Measurements from ENCODE around the gene INHBE.
"Not testable (repeated sequence)": the region's sequence is repeated elsewhere in the genome, so short reads cannot be mapped to it uniquely, and the experiment has no call there.

INHBE gene

GRCh38 chr12:57454566-57455373, at the start of gene INHBE:
Gene INHBE, plus strand, starts transcription at chr12:57455307. Its CDS starts 230 bp downstream, at chr12:57455537.
- Histone ChIP-seq H3K27me3 (ENCODE audit: insufficient read depth, low read length) (no peaks in the 10 kb centered on the region), H2AFZ (ENCODE audit: low read length, unreplicated experiment) (no peak within 1 kb of the TSS), H3K79me2 (ENCODE audit: control insufficient read depth, insufficient read depth, low read length, unreplicated experiment) (no peaks in the 10 kb centered on the region), H3K4me3 (ENCODE audit: low read depth, low read length) (no peak within 1 kb of the TSS), H3K4me1 (ENCODE audit: control insufficient read depth, insufficient read depth, low read length, unreplicated experiment) (peaks cover 21% of the 10 kb centered on the region), H3K36me3 (ENCODE audit: insufficient read depth, low read length) (no peaks in the 10 kb centered on the region), H3K27ac (ENCODE audit: low read depth, low read length) (no peak within 1 kb of the TSS)

- Histone ChIP-seq H3K27ac (ENCODE audit: low read depth, low read length) (no peak overlapping the region), H3K36me3 (ENCODE audit: insufficient read depth, low read length) (no peaks in the 10 kb centered on the region), H3K4me1 (ENCODE audit: control insufficient read depth, insufficient read depth, low read length, unreplicated experiment) (no peaks in the 10 kb centered on the region), H3K27me3 (ENCODE audit: insufficient read depth, low read length) (no peaks in the 10 kb centered on the region), H3K4me3 (ENCODE audit: low read depth, low read length) (no peak overlapping the region), H3K79me2 (ENCODE audit: control insufficient read depth, insufficient read depth, low read length, unreplicated experiment) (peaks cover 9% of the 10 kb centered on the region), H2AFZ (ENCODE audit: low read length, unreplicated experiment) (no peak overlapping the region)
Measured at GRCh38 chr12:57410534-57410933, 44.6 kb upstream of the INHBE start.

- not testable (repeated sequence) for H3K36me3 ChIP-seq (ENCODE audit: insufficient read depth, low read length); H3K4me3 ChIP-seq (ENCODE audit: low read depth, low read length); H3K27me3 ChIP-seq (ENCODE audit: insufficient read depth, low read length); H2AFZ ChIP-seq (ENCODE audit: low read length, unreplicated experiment); H3K27ac ChIP-seq (ENCODE audit: low read depth, low read length); H3K4me1 ChIP-seq (ENCODE audit: control insufficient read depth, insufficient read depth, low read length, unreplicated experiment)
- H3K79me2 ChIP-seq (ENCODE audit: control insufficient read depth, insufficient read depth, low read length, unreplicated experiment) = peaks cover 15% of the 10 kb centered on the region
Measured at GRCh38 chr12:57414160-57414559, 40.9 kb upstream of the INHBE start.

- Histone ChIP-seq H3K79me2 (ENCODE audit: control insufficient read depth, insufficient read depth, low read length, unreplicated experiment) (peaks cover 15% of the 10 kb centered on the region), H2AFZ (ENCODE audit: low read length, unreplicated experiment) (no peak overlapping the region), H3K4me3 (ENCODE audit: low read depth, low read length) (no peak overlapping the region), H3K27me3 (ENCODE audit: insufficient read depth, low read length) (no peaks in the 10 kb centered on the region), H3K36me3 (ENCODE audit: insufficient read depth, low read length) (no peaks in the 10 kb centered on the region), H3K4me1 (ENCODE audit: control insufficient read depth, insufficient read depth, low read length, unreplicated experiment) (peaks cover 9% of the 10 kb centered on the region), H3K27ac (ENCODE audit: low read depth, low read length) (no peak overlapping the region)
Measured at GRCh38 chr12:57415088-57415487, 40.0 kb upstream of the INHBE start.

- Histone ChIP-seq H3K27me3 (ENCODE audit: insufficient read depth, low read length) (no peaks in the 10 kb centered on the region), H3K36me3 (ENCODE audit: insufficient read depth, low read length) (no peaks in the 10 kb centered on the region), H3K4me3 (ENCODE audit: low read depth, low read length) (no peak overlapping the region), H3K4me1 (ENCODE audit: control insufficient read depth, insufficient read depth, low read length, unreplicated experiment) (peaks cover 9% of the 10 kb centered on the region), H3K79me2 (ENCODE audit: control insufficient read depth, insufficient read depth, low read length, unreplicated experiment) (peaks cover 11% of the 10 kb centered on the region), H2AFZ (ENCODE audit: low read length, unreplicated experiment) (no peak overlapping the region), H3K27ac (ENCODE audit: low read depth, low read length) (no peak overlapping the region)
Measured at GRCh38 chr12:57416039-57416996, 38.8 kb upstream of the INHBE start.

GRCh38 chr12:57418255-57418654, 36.9 kb upstream of the INHBE start:
- no peak overlapping the region for H3K4me3 ChIP-seq (ENCODE audit: low read depth, low read length)
- peaks cover 9% of the 10 kb centered on the region for H3K4me1 ChIP-seq (ENCODE audit: control insufficient read depth, insufficient read depth, low read length, unreplicated experiment)
- H3K27me3 ChIP-seq (ENCODE audit: insufficient read depth, low read length) = no peaks in the 10 kb centered on the region

GRCh38 chr12:57419495-57419894, 35.6 kb upstream of the INHBE start:
- Histone ChIP-seq H3K36me3 (ENCODE audit: insufficient read depth, low read length) (peaks cover 3% of the 10 kb centered on the region; the same call in 1 of the 2 replicates), H3K79me2 (ENCODE audit: control insufficient read depth, insufficient read depth, low read length, unreplicated experiment) (peaks cover 10% of the 10 kb centered on the region), H2AFZ (ENCODE audit: low read length, unreplicated experiment) (no peak overlapping the region), H3K27me3 (ENCODE audit: insufficient read depth, low read length) (no peaks in the 10 kb centered on the region), H3K27ac (ENCODE audit: low read depth, low read length) (no peak overlapping the region), H3K4me3 (ENCODE audit: low read depth, low read length) (no peak overlapping the region), H3K4me1 (ENCODE audit: control insufficient read depth, insufficient read depth, low read length, unreplicated experiment) (peaks cover 9% of the 10 kb centered on the region)

More at GRCh38 chr12:57418255-57418654, 36.9 kb upstream of the INHBE start:
- H3K27ac ChIP-seq (ENCODE audit: low read depth, low read length) = no peak overlapping the region
- peaks cover 3% of the 10 kb centered on the region; the same call in 1 of the 2 replicates for H3K36me3 ChIP-seq (ENCODE audit: insufficient read depth, low read length)
- H2AFZ ChIP-seq (ENCODE audit: low read length, unreplicated experiment) = no peak overlapping the region
- H3K79me2 ChIP-seq (ENCODE audit: control insufficient read depth, insufficient read depth, low read length, unreplicated experiment) = peaks cover 8% of the 10 kb centered on the region

GRCh38 chr12:57420482-57420881, 34.6 kb upstream of the INHBE start:
- H3K27ac ChIP-seq (ENCODE audit: low read depth, low read length) = no peak overlapping the region
- no peak overlapping the region for H2AFZ ChIP-seq (ENCODE audit: low read length, unreplicated experiment)
- H3K27me3 ChIP-seq (ENCODE audit: insufficient read depth, low read length) = no peaks in the 10 kb centered on the region
- H3K79me2 ChIP-seq (ENCODE audit: control insufficient read depth, insufficient read depth, low read length, unreplicated experiment) = peaks cover 12% of the 10 kb centered on the region
- peaks cover 9% of the 10 kb centered on the region for H3K4me1 ChIP-seq (ENCODE audit: control insufficient read depth, insufficient read depth, low read length, unreplicated experiment)
- no peak overlapping the region for H3K4me3 ChIP-seq (ENCODE audit: low read depth, low read length)
- peaks cover 3% of the 10 kb centered on the region; the same call in 1 of the 2 replicates for H3K36me3 ChIP-seq (ENCODE audit: insufficient read depth, low read length)

GRCh38 chr12:57426948-57427347, 28.2 kb upstream of the INHBE start:
- H3K79me2 ChIP-seq (ENCODE audit: control insufficient read depth, insufficient read depth, low read length, unreplicated experiment) = peaks cover 37% of the 10 kb centered on the region
- not testable (repeated sequence) for H2AFZ ChIP-seq (ENCODE audit: low read length, unreplicated experiment); H3K36me3 ChIP-seq (ENCODE audit: insufficient read depth, low read length); H3K4me1 ChIP-seq (ENCODE audit: control insufficient read depth, insufficient read depth, low read length, unreplicated experiment); H3K4me3 ChIP-seq (ENCODE audit: low read depth, low read length); H3K27me3 ChIP-seq (ENCODE audit: insufficient read depth, low read length); H3K27ac ChIP-seq (ENCODE audit: low read depth, low read length)

- Histone ChIP-seq H3K4me3 (ENCODE audit: low read depth, low read length) (no peak overlapping the region; the same call in 1 of the 2 replicates), H3K27me3 (ENCODE audit: insufficient read depth, low read length) (no peaks in the 10 kb centered on the region), H3K79me2 (ENCODE audit: control insufficient read depth, insufficient read depth, low read length, unreplicated experiment) (peaks cover 37% of the 10 kb centered on the region), H3K4me1 (ENCODE audit: control insufficient read depth, insufficient read depth, low read length, unreplicated experiment) (peaks cover 9% of the 10 kb centered on the region), H2AFZ (ENCODE audit: low read length, unreplicated experiment) (no peak overlapping the region), H3K27ac (ENCODE audit: low read depth, low read length) (no peak overlapping the region), H3K36me3 (ENCODE audit: insufficient read depth, low read length) (no peaks in the 10 kb centered on the region)
Measured at GRCh38 chr12:57428965-57429364, 26.1 kb upstream of the INHBE start.
